A673 (cell line): Measurements from ENCODE around the gene SLIT1. TPM values are rescaled to one million over a fixed set of nuclear protein-coding genes. Genes with fewer than 3 reads are reported as not detected.

Source experiments
- BruUV-seq: library from RNA; stranded (reverse); fragments of 400-500 nt; replicated peaks from 2 replicates; lab custom pipeline; 2021; lab: Mats Ljungman, UMichigan
- CTCF ChIA-PET: fragments of 300-600 bp; sonication (Branson Sonifier 250); formaldehyde crosslinking; loops from one replicate; lab custom pipeline; 2022; ENCODE audit warnings: antibody characterized with exemption; lab: Charles Lee
- POLR2A ChIA-PET: fragments of 300-600 bp; sonication (Branson Sonifier 250); formaldehyde crosslinking; loops from one replicate; lab custom pipeline; 2022; ENCODE audit warnings: antibody characterized with exemption; ENCODE audit not compliant: low non-redundant PET; lab: Charles Lee
- DNase-seq: peaks from one replicate; pipeline ENCODE4 v3.0.0-alpha.2; 2015; ENCODE audit warnings: low spot score
- H3K27ac ChIP-seq: fragments of 200-600 bp; sonication (generic); 2 replicates; pipeline ENCODE4 v1.5.1; 2016; ENCODE audit warnings: mixed run types, low read depth, mild to moderate bottlenecking, mixed read lengths, antibody characterized with exemption, low read length; ENCODE audit not compliant: poor library complexity, severe bottlenecking
- H3K27me3 ChIP-seq: fragments of 200-600 bp; sonication (generic); replicated peaks from 2 replicates; pipeline ENCODE4 v1.6.1; 2017; ENCODE audit warnings: mixed run types, low read depth, mild to moderate bottlenecking, mixed read lengths, antibody characterized with exemption, low read length; ENCODE audit not compliant: insufficient read depth, poor library complexity
- H3K36me3 ChIP-seq: fragments of 200-600 bp; sonication (generic); 2 replicates; pipeline ENCODE4 v1.6.1; 2016; ENCODE audit warnings: mixed run types, mild to moderate bottlenecking, mixed read lengths, antibody characterized with exemption, low read length; ENCODE audit not compliant: insufficient read depth, poor library complexity, severe bottlenecking
- H3K4me1 ChIP-seq: fragments of 200-600 bp; sonication (generic); 2 replicates; pipeline ENCODE4 v1.6.1; 2017; ENCODE audit warnings: mixed run types, mild to moderate bottlenecking, mixed read lengths, antibody characterized with exemption, low read length; ENCODE audit not compliant: insufficient read depth, poor library complexity, severe bottlenecking
- H3K4me3 ChIP-seq: fragments of 200-600 bp; sonication (generic); 2 replicates; pipeline ENCODE4 v1.5.1; 2016; ENCODE audit warnings: low read depth, mixed run types, mild to moderate bottlenecking, mixed read lengths, low read length; ENCODE audit not compliant: poor library complexity, severe bottlenecking
- H3K9me3 ChIP-seq: fragments of 200-600 bp; sonication (generic); 2 replicates; pipeline ENCODE4 v1.6.1; 2016; ENCODE audit warnings: mixed run types, low read depth, mild to moderate bottlenecking, mixed read lengths, antibody characterized with exemption, low read length; ENCODE audit not compliant: poor library complexity, severe bottlenecking
- CTCF ChIP-seq: fragments of 300-800, 200-600 bp; sonication (generic); conservative IDR thresholded peaks from 2 replicates; pipeline ENCODE4 v1.5.1; 2017; ENCODE audit warnings: low read depth, mild to moderate bottlenecking, antibody characterized with exemption, low read length, moderate library complexity, mixed read lengths
- EZH2 ChIP-seq: fragments of 200-600 bp; sonication (generic); IDR thresholded peaks from 2 replicates; pipeline ENCODE4 v1.6.1; 2017; ENCODE audit warnings: borderline replicate concordance, low read depth, mild to moderate bottlenecking, mixed read lengths, antibody characterized with exemption, low read length; ENCODE audit not compliant: poor library complexity, severe bottlenecking
- intact Hi-C: fragments of 100-400 bp; cut with micrococcal nuclease; formaldehyde crosslinking; loops from one replicate; pipeline ENCODE4 v1.10.0; 2022; ENCODE audit not compliant: unreplicated experiment
- total RNA-seq: library from RNA; stranded (reverse); gene quantifications from 2 replicates; pipeline ENCODE4 v1.2.3, GENCODE V29; 2021

The SLIT1 gene
- total RNA-seq, 1 experiment from 2014 or later, result 0.43 TPM

DNA sequence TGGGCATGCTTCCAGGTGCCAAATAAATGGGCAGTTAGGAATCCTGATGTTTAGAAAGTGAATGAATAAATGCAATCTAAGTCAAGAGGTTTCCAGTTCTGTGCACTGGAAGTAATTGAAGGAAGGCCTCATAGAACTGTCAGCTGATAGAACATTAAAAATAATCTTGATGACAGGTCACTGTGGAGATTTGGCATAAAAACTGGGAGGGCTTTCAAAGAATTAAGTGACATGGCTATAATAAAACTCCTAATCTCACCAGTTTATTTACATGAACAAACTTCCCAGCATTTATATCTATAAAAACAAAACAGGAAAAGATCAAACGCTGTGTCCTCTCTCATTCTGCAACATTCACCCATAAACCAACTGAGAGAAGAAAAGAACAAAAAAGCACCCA, 170.5 kb downstream of the SLIT1 start:
- POLR2A ChIA-PET, result no interaction called here
- H3K36me3 ChIP-seq, result no peaks in the 10 kb centered on the region
- no peak for TF ChIP-seq CTCF
- TF ChIP-seq EZH2, result no peak
- H3K4me3 ChIP-seq, result no peak overlapping the region
- BruUV-seq, result no TSS peak
- DNase-seq, result no peak
- no peaks in the 10 kb centered on the region for H3K27me3 ChIP-seq
- no peak overlapping the region for H3K27ac ChIP-seq
- intact Hi-C loops, result no loop called here
- H3K9me3 ChIP-seq, result no peaks in the 10 kb centered on the region
- CTCF ChIA-PET, result no interaction called here
- no peaks in the 10 kb centered on the region for H3K4me1 ChIP-seq

- Histone ChIP-seq H3K9me3 (no peaks in the 10 kb centered on the region), H3K36me3 (no peaks in the 10 kb centered on the region), H3K27ac (no peak overlapping the region), H3K27me3 (no peaks in the 10 kb centered on the region), H3K4me3 (no peak overlapping the region), H3K4me1 (no peaks in the 10 kb centered on the region)
- intact Hi-C loops, result no loop called here
- CTCF ChIA-PET, result interaction anchor here (1.3 kb wide), 1 partner anchor 11 kb away, joined by 5 read pairs; no protein-coding TSS in a partner anchor
- no TSS peak for BruUV-seq
- DNase-seq, result no peak
- TF ChIP-seq EZH2, result no peak
- no peak for TF ChIP-seq CTCF
- POLR2A ChIA-PET, result no interaction called here
These were observed 171.8 kb downstream of the SLIT1 start for GRCh38 chr10:97013983-97014382.

- no peak for TF ChIP-seq CTCF
- no peak for TF ChIP-seq EZH2
- ChIA-PET CTCF (interaction anchor here (1.3 kb wide), 1 partner anchor 12 kb away, joined by 5 read pairs; no protein-coding TSS in a partner anchor), POLR2A (no interaction called here)
- Histone ChIP-seq H3K27me3 (no peaks in the 10 kb centered on the region), H3K27ac (no peak overlapping the region), H3K9me3 (no peaks in the 10 kb centered on the region), H3K4me1 (no peaks in the 10 kb centered on the region), H3K36me3 (no peaks in the 10 kb centered on the region), H3K4me3 (no peak overlapping the region)
- no TSS peak for BruUV-seq
- DNase-seq, result no peak
- intact Hi-C loops, result no loop called here
These were observed 172.2 kb downstream of the SLIT1 start for GRCh38 chr10:97013568-97013967.
